A549 (cell line): ENCODE results near the gene PYGO2. TPM values are rescaled to one million over a fixed set of nuclear protein-coding genes. Genes with fewer than 3 reads are reported as not detected.

Experiments
- ATAC-seq, 2 experiments: fragments of 200-7000 bp in 1 of 2; fragments of >200 bp in 1 of 2; cut with Nextera tagmentation in 1 of 2; cut with Tn5 transposase in 1 of 2; 3 replicates each; pipeline versions ENCODE4 v1.8.0 to v1.9.1; 2018 to 2020; ENCODE audit warnings: mild to moderate bottlenecking in 1 of 2, moderate library complexity in 1 of 2
- CTCF ChIA-PET: fragments of 300-600 bp; sonication (Branson Sonifier 250); formaldehyde crosslinking; extraction: SDS; loops from one replicate; lab custom pipeline; 2021; ENCODE audit warnings: antibody characterized with exemption, inconsistent platforms; lab: Yijun Ruan, JAX
- POLR2A ChIA-PET: fragments of 350-600 bp; formaldehyde crosslinking; extraction: SDS; loops from one replicate; lab custom pipeline; 2021; ENCODE audit warnings: antibody characterized with exemption, inconsistent platforms; lab: Yijun Ruan, JAX
- DNase-seq, 2 experiments: peaks; one replicate each; pipeline versions ENCODE4 v3.0.0 to v3.0.0-alpha.2; 2011 to 2016; ENCODE audit warnings: low read depth in 1 of 2, low spot score in 1 of 2
- FAIRE-seq: peaks from 2 replicates; lab custom pipeline; 2011; peaks lifted over from hg19 to GRCh38; lab: Jason Lieb, UNC
- H3K27ac ChIP-seq, 2 experiments: fragments of >200 bp; sonication (Bioruptor Twin); formaldehyde crosslinking; 3 replicates each; pipeline ENCODE4 v1.5.1; 2016 to 2017
- H3K4me1 ChIP-seq: fragments of >200 bp; sonication (Bioruptor Twin); formaldehyde crosslinking; 3 replicates; pipeline ENCODE4 v1.6.1; 2016
- H3K4me2 ChIP-seq: fragments of >200 bp; sonication (Bioruptor Twin); formaldehyde crosslinking; 3 replicates; pipeline ENCODE4 v1.6.1; 2016
- H3K4me3 ChIP-seq: fragments of >200 bp; sonication (Bioruptor Twin); formaldehyde crosslinking; 3 replicates; pipeline ENCODE4 v1.5.1; 2016
- H3K9me3 ChIP-seq: fragments of >200 bp; sonication (Bioruptor Twin); formaldehyde crosslinking; 3 replicates; pipeline ENCODE4 v1.6.1; 2016
- FOSL2 ChIP-seq, 2 experiments: fragments of 450-650 bp in 1 of 2; fragments of >200 bp in 1 of 2; sonication (Bioruptor Twin) in 1 of 2; formaldehyde crosslinking; IDR thresholded peaks; 2 replicates each; pipeline versions ENCODE4 v1.5.0 to v1.6.1; 2016 to 2020; ENCODE audit warnings: mild to moderate bottlenecking in 1 of 2, moderate library complexity in 1 of 2
- GATA3 ChIP-seq: IDR thresholded peaks from 2 replicates; pipeline ENCODE4 v1.6.1; 2012; ENCODE audit warnings: borderline replicate concordance
- HOXA7 ChIP-seq: fragments of 250-450 bp; sonication (Bioruptor Pico); IDR thresholded peaks from 2 replicates; pipeline ENCODE4 v1.5.0; 2020; ENCODE audit warnings: mild to moderate bottlenecking, moderate library complexity
- HOXB5 ChIP-seq: fragments of 250-450 bp; sonication (Bioruptor Pico); IDR thresholded peaks from 2 replicates; pipeline ENCODE4 v1.5.0; 2020; ENCODE audit warnings: mild to moderate bottlenecking, moderate library complexity
- JUN ChIP-seq, 2 experiments: fragments of >200 bp; sonication (Bioruptor Twin); formaldehyde crosslinking; IDR thresholded peaks; 2 replicates in 1 of 2; 3 replicates in 1 of 2; pipeline ENCODE4 v1.6.1; 2016 to 2017
- MAZ ChIP-seq: fragments of 150-350 bp; IDR thresholded peaks from 2 replicates; pipeline ENCODE4 v1.6.1; 2014; ENCODE audit warnings: antibody characterized with exemption, low read depth, low read length, borderline replicate concordance
- NFE2L2 ChIP-seq: fragments of 150-350 bp; conservative IDR thresholded peaks from 2 replicates; pipeline ENCODE4 v1.6.1; 2014; ENCODE audit warnings: low read length
- NPAS2 ChIP-seq: fragments of 250-450 bp; sonication (Bioruptor Pico); IDR thresholded peaks from 2 replicates; pipeline ENCODE4 v1.8.0; 2022; ENCODE audit warnings: mild to moderate bottlenecking, moderate library complexity, borderline replicate concordance
- RARB ChIP-seq: fragments of 250-450 bp; sonication (Bioruptor Pico); IDR thresholded peaks from 2 replicates; pipeline ENCODE4 v1.8.0; 2021; ENCODE audit warnings: mild to moderate bottlenecking, moderate library complexity
- RNF2 ChIP-seq: fragments of 200-600 bp; sonication (generic); IDR thresholded peaks from 2 replicates; pipeline ENCODE4 v1.6.1; 2016; ENCODE audit warnings: low read depth, mild to moderate bottlenecking, antibody characterized with exemption, moderate library complexity, borderline replicate concordance
- SREBF2 ChIP-seq: fragments of 450-650 bp; IDR thresholded peaks from 2 replicates; pipeline ENCODE4 v1.6.1; 2014; ENCODE audit warnings: mild to moderate bottlenecking, moderate library complexity
- TFCP2L1 ChIP-seq: fragments of 250-450 bp; sonication (Bioruptor Pico); IDR thresholded peaks from 2 replicates; pipeline ENCODE4 v1.5.0; 2021; ENCODE audit warnings: mild to moderate bottlenecking
- TP53 ChIP-seq: fragments of 250-450 bp; sonication (Bioruptor Pico); IDR thresholded peaks from 2 replicates; pipeline ENCODE4 v1.5.0; 2021; ENCODE audit warnings: mild to moderate bottlenecking, moderate library complexity
- ZNF302 ChIP-seq: fragments of 250-450 bp; sonication (Bioruptor Pico); IDR thresholded peaks from 2 replicates; pipeline ENCODE4 v1.9.0; 2021; ENCODE audit warnings: inconsistent platforms, mild to moderate bottlenecking, moderate library complexity
- ZSCAN20 ChIP-seq: fragments of 250-450 bp; sonication (Bioruptor Pico); IDR thresholded peaks from 2 replicates; pipeline ENCODE4 v1.8.0; 2022; ENCODE audit warnings: mild to moderate bottlenecking, moderate library complexity
- WGBS: methylation state at CpG from one replicate; pipeline ENCODE4 v1.1.6; 2017; ENCODE audit errors: missing lambda C conversion rate; 5-methylcytosine and 5-hydroxymethylcytosine counted together
- polyA plus RNA-seq, 4 experiments: library from polyadenylated mRNA; depleted of rRNA in 3 of 4; stranded (reverse); fragments of >200 nt; fragmentation: RNase III in 1 of 4; extraction: RNeasy Plus Mini Kit Qiagen cat#74134 plus additional on column Dnase treatment in 1 of 4; gene quantifications; 2 replicates in 3 of 4; 3 replicates in 1 of 4; pipeline ENCODE4 v1.2.3, GENCODE V29; 2011 to 2017
- TF ChIP-seq, protein P1 (sequence below): fragments of >200 bp; sonication (Bioruptor Twin); formaldehyde crosslinking; IDR thresholded peaks from 3 replicates; pipeline ENCODE4 v1.5.1; 2016
- TF ChIP-seq, protein P2 (sequence below): fragments of >200 bp; sonication (Bioruptor Twin); formaldehyde crosslinking; IDR thresholded peaks from 2 replicates; pipeline ENCODE4 v1.6.1; 2016
- TF ChIP-seq, protein P3 (sequence below): fragments of >200 bp; sonication (Bioruptor Twin); formaldehyde crosslinking; IDR thresholded peaks from 3 replicates; pipeline ENCODE4 v1.6.1; 2016

The PYGO2 gene
- polyA plus RNA-seq, 2 of the 4 experiments (the other 2 are of a cell fraction), result 18.3 to 24.6 TPM

DNA sequence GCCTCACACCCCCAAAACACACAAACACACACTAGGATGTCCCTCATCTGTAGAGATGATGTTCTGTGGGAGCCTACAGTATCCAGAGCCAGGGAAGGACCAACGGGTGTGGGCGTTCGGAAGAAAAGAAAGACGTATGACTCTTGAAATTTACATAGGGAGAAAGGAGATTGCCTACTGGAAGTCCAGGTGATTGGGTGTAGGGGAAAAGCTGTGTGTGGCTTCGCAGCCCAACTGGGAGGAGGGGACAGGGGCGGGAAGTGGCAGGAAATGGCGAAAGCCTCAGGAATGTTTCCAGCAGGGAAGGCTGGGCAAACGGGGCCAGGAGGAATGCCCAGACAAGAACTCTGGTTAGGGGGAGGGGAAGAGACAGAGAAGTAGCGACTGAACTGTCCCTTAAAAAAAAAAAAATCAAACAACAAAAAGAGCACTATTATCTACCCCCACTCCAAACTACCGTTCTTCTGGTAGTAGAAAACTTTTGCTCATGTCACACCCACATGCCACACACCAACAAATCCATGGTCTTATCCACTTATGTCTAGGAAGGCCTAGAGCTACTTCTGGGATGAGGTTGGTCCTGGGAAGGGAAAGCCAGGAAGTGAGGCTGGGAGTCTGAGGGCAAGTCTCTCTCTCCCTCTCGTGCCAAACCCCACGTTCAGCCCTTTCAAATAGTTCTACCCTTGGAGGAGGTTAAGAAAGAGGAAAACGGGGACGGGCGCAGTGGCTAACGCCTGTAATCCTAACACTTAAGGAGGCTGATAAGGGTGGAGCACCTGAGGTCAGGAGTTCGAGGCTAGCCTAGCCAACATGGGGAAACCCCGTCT is 11.1 kb upstream of the PYGO2 start (continued):
- TF ChIP-seq, protein P1, sequence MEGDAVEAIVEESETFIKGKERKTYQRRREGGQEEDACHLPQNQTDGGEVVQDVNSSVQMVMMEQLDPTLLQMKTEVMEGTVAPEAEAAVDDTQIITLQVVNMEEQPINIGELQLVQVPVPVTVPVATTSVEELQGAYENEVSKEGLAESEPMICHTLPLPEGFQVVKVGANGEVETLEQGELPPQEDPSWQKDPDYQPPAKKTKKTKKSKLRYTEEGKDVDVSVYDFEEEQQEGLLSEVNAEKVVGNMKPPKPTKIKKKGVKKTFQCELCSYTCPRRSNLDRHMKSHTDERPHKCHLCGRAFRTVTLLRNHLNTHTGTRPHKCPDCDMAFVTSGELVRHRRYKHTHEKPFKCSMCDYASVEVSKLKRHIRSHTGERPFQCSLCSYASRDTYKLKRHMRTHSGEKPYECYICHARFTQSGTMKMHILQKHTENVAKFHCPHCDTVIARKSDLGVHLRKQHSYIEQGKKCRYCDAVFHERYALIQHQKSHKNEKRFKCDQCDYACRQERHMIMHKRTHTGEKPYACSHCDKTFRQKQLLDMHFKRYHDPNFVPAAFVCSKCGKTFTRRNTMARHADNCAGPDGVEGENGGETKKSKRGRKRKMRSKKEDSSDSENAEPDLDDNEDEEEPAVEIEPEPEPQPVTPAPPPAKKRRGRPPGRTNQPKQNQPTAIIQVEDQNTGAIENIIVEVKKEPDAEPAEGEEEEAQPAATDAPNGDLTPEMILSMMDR, result no peak
- TF ChIP-seq SREBF2, result no peak
- TF ChIP-seq RNF2, result no peak

DNA sequence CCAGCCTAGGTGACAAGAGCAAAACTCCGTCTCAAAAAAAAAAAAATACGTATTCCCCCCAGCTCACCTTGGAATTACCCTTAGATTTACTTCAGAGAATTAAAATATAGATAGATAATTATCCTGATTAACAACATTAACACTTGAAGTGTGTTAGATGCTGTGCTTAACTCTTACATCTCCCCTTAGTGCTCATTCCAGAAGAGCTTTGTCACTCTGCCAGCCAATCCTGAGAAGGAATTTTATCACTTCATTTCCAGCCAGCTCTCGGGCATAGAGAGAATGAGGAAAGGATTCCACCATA is 10.6 kb upstream of the PYGO2 start:
- Histone ChIP-seq H3K4me2 (peak overlapping the region; percentile 99), H3K27ac (peak overlapping the region; percentile 98 to 100), H3K4me1 (peaks cover 47% of the 10 kb centered on the region), H3K9me3 (no peaks in the 10 kb centered on the region), H3K4me3 (peak overlapping the region; percentile 65)
- WGBS, result 4% methylated on average over 3 of the region's 3 CpGs
- FAIRE-seq, result no peak
- ChIA-PET POLR2A (interaction anchor here (0.7 to 6.3 kb wide), 9 partner anchors 11 to 239 kb away, joined by 3 to 91 read pairs (median 26); partner anchors contain the start of genes FLAD1, LENEP, PBXIP1 and PMVK), CTCF (interaction anchor here (2.2 kb wide), 1 partner anchor 113 kb away, joined by 7 read pairs; no protein-coding TSS in a partner anchor)
- DNase-seq, result no peak
- TF ChIP-seq, protein P2, sequence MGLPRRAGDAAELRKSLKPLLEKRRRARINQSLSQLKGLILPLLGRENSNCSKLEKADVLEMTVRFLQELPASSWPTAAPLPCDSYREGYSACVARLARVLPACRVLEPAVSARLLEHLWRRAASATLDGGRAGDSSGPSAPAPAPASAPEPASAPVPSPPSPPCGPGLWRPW, result no peak
- no peak for TF ChIP-seq RARB (CRISPR knock-in tag)
- peak; percentile 75; the same call in 1 of the 2 replicates for TF ChIP-seq HOXA7 (CRISPR knock-in tag)
- ATAC-seq, result no peak

DNA sequence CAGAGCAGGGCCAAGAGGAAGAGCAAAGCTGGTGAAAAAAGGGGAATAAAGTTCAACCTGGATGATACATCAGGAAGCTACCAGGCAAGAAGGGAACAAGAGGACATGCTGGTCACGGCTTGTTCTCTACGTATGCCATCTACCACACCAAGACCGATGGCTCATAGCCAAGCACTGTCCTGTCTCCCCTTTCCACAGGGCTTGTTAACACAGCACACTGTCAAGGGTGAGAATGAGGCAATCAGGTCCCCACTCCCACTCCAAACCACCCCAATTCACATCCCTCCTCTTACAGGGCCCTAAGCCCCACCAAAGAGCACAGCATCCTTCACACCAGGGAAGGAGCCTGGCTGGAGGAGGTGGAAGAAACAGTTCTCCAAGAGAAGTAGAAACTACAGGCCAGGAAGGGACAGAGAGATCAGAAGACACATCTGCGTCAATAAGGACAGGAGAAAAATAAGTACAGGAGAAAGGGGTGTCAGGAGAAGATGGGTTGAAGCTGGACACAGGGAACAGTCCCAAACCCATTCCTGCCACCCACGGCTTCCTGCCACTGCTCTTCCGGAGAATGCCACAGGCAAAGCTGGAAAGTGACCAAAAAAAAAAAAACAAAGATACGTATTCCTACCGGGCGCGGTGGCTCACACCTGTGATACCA is 9.9 kb upstream of the PYGO2 start:
- no peaks in the 10 kb centered on the region for H3K9me3 ChIP-seq
- TF ChIP-seq NPAS2 (CRISPR knock-in tag) (no peak), ZNF302 (CRISPR knock-in tag) (0 out of 2 replicates have a peak, but pooled peaks have one; percentile 41), HOXB5 (CRISPR knock-in tag) (0 out of 2 replicates have a peak, but pooled peaks have one; percentile 35), TP53 (no peak)
- TF ChIP-seq, protein P3, sequence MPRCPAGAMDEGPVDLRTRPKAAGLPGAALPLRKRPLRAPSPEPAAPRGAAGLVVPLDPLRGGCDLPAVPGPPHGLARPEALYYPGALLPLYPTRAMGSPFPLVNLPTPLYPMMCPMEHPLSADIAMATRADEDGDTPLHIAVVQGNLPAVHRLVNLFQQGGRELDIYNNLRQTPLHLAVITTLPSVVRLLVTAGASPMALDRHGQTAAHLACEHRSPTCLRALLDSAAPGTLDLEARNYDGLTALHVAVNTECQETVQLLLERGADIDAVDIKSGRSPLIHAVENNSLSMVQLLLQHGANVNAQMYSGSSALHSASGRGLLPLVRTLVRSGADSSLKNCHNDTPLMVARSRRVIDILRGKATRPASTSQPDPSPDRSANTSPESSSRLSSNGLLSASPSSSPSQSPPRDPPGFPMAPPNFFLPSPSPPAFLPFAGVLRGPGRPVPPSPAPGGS, result 0 out of 3 replicates have a peak, but pooled peaks have one; percentile 4
- H3K4me1 ChIP-seq, result peaks cover 43% of the 10 kb centered on the region
- FAIRE-seq, result no peak
- CTCF ChIA-PET, result interaction anchor here (1.3 to 2.2 kb wide), 2 partner anchors 95 to 114 kb away, joined by 3 to 7 read pairs; no protein-coding TSS in a partner anchor
- 22% methylated on average over 10 of the region's 10 CpGs for WGBS
- H3K4me3 ChIP-seq, result peak overlapping the region; percentile 65
- peak; percentile 0 to 4; a peak in 3 of 6 replicates for ATAC-seq
- POLR2A ChIA-PET, result interaction anchor here (0.9 to 6.3 kb wide), 13 partner anchors 8 to 46 kb away, joined by 3 to 91 read pairs (median 11); partner anchors contain the start of genes FLAD1, LENEP, PBXIP1 and PYGO2
- H3K4me2 ChIP-seq, result peak overlapping the region; percentile 99
- DNase-seq, result peak in 1 of 2 experiments; percentile 75
- peak overlapping the region; percentile 98 to 100 for H3K27ac ChIP-seq

DNA sequence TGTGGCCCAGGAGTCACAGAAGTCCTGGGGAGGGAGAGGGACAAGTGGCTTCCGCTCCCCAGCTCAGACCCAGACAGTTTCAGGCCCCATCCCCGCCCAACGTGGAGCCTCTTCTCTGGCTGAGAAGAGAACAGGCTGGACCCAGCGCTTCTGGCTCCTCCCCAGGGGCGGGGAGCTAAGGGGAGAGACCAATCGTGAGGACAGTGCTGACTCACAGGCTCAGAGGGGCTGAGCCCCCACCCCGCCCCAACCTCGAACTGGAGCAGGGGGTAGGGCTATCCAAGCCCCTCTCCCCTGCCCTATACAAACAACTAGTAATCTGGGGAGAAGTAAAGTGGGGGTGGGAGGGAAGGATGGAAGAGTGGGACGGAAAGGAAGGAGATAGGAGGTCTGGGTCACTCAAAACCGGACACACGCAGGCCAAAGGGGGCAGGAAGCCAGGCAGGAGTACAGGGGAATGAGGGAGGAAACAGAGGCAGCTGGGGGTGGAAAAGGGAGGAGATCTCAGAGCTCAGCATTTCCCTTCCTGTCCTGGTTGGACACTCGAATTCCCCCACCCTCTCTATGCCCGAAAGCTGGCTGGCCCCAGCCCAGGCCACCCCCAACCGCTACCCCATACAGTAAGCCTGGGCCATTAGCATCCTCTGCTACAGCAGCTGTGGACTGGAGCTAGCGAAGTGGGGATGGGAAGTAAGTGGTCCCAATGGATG is 9.2 kb upstream of the PYGO2 start, which contains the start of gene SHC1:
TSS of gene SHC1 (minus strand) at position 117 of the 710 bp plus-strand sequence. CDS start 221 bp downstream, outside the sequence.
- Histone ChIP-seq H3K4me2 (peak within 1 kb of the TSS; percentile 99), H3K27ac (peak within 1 kb of the TSS; percentile 98 to 100), H3K4me1 (peaks cover 41% of the 10 kb centered on the region), H3K9me3 (no peaks in the 10 kb centered on the region), H3K4me3 (peak within 1 kb of the TSS; percentile 65)
- ChIA-PET POLR2A (interaction anchor here (0.6 to 6.3 kb wide), 15 partner anchors 9 to 370 kb away, joined by 3 to 91 read pairs (median 6); partner anchors contain the start of genes ADAM15, FLAD1, LENEP and PBXIP1), CTCF (interaction anchor here (0.6 to 2.2 kb wide), 5 partner anchors 94 to 981 kb away, joined by 3 to 7 read pairs (median 3); no protein-coding TSS in a partner anchor)
- DNase-seq (peak; percentile 93 to 94), ATAC-seq (peak; percentile 54 to 74), FAIRE-seq (no peak)
- WGBS, result 6% methylated on average over 8 of the region's 15 CpGs
- 0 out of 2 replicates have a peak, but pooled peaks have one; percentile 27 for TF ChIP-seq RARB (CRISPR knock-in tag)
- TF ChIP-seq NFE2L2, result no peak
- TF ChIP-seq MAZ, result peak; percentile 83; the same call in 1 of the 2 replicates
- TF ChIP-seq, protein P3, result peak; percentile 79; the same call in 2 of the 3 replicates
- TF ChIP-seq JUN (IDR thresholded peaks at IDR 0.05), result peak; percentile 83 to 89
- no peak for TF ChIP-seq ZSCAN20 (CRISPR knock-in tag)
- 0 out of 2 replicates have a peak, but pooled peaks have one; percentile 23 for TF ChIP-seq FOSL2 (IDR thresholded peaks at IDR 0.05)
- TF ChIP-seq FOSL2 (CRISPR knock-in tag; IDR thresholded peaks at IDR 0.05), result peak; percentile 81
- TF ChIP-seq HOXB5 (CRISPR knock-in tag), result 0 out of 2 replicates have a peak, but pooled peaks have one; percentile 14
- 0 out of 2 replicates have a peak, but pooled peaks have one; percentile 70 for TF ChIP-seq HOXA7 (CRISPR knock-in tag)
- TF ChIP-seq GATA3, result 0 out of 2 replicates have a peak, but pooled peaks have one; percentile 11
- 0 out of 2 replicates have a peak, but pooled peaks have one; percentile 42 for TF ChIP-seq TFCP2L1 (CRISPR knock-in tag)
